Epithelial cell of esophagus (primary cell): Measurements from ENCODE around the gene GXYLT2.

Experiments used
- DNase-seq: peaks from one replicate; pipeline ENCODE4 v3.0.0; 2010; ENCODE audit warnings: low read depth
- H3K4me3 ChIP-seq: 2 replicates; pipeline ENCODE4 v1.5.1; 2011; ENCODE audit warnings: mild to moderate bottlenecking, low read length, control low read depth
- CTCF ChIP-seq: IDR thresholded peaks from 2 replicates; pipeline ENCODE4 v1.5.1; 2011; ENCODE audit warnings: low read depth, mild to moderate bottlenecking, low read length, control low read depth, inconsistent platforms; ENCODE audit not compliant: insufficient read depth; ENCODE audit errors: missing control alignments

Gene GXYLT2

GRCh38 chr3:72961752-72962151 lies 73.9 kb downstream of the GXYLT2 start:
- TF ChIP-seq CTCF: no peak
- H3K4me3 ChIP-seq: no peak overlapping the region
- DNase-seq: peak; percentile 6

DNA sequence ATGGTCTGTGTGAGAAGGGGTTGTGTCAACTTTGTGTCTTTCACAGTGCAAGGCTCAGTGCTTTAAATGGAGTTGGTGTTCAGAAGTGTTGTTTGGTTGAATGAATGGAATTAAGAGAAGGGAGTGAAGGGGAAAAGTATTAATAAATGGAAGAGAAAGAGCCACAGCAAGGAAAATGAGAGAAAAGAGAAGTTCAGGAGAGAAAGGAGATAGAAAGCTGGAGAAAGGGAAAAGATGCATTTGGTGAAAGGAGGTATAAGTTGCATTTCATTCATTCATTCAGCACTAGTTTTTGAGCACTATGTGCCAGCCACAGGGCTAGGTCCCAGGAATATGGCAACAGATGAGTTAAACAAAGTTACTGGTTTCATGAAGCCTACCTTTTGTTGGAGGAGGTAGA lies 74.5 kb downstream of the GXYLT2 start:
- H3K4me3 ChIP-seq: no peak overlapping the region
- no peak for TF ChIP-seq CTCF
- DNase-seq: no peak

DNA sequence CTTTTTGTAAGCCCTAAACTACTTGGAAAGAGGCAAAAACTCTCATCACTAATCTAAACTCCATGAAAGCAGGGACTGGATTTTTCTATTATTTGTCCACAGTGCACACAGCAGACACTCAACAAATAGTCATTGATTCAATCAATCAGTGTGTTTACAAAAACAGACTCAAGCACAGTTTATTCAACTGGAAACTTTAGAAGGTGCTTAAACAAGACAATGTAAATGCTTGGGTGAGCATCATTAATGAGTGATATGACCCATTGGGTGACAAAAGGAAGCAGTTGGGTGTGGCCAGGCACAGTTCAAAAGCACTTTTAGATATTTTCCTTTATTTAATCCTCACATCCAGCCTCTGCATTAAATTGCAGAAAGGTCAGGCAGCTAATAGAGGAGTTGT lies 76.8 kb downstream of the GXYLT2 start:
- no peak for TF ChIP-seq CTCF
- H3K4me3 ChIP-seq: no peak overlapping the region
- no peak for DNase-seq

GRCh38 chr3:72968266-72968664 lies 80.4 kb downstream of the GXYLT2 start:
- DNase-seq: no peak
- H3K4me3 ChIP-seq: no peak overlapping the region
- TF ChIP-seq CTCF: no peak

GRCh38 chr3:72969766-72970165 lies 81.9 kb downstream of the GXYLT2 start:
- DNase-seq: no peak
- TF ChIP-seq CTCF: no peak
- H3K4me3 ChIP-seq: no peak overlapping the region

DNA sequence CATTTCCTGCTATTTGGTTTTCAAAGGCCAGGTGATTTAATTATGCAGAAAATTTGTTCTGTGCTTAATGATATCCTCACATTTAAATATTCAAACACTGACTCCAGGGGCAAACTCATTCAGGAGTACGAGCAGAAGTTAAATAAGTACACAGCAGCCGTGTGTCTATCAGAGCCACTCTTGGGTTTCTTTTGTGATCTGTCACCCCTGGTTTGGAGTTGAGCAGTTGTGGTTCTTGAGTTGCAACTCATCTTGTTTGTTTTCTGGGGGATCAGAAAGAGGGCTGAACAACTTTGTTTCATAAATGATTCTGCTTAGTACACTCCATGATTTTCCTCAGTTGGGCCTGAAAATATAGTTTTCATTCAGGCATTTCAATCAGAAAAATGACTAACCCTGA lies 83.1 kb downstream of the GXYLT2 start:
- H3K4me3 ChIP-seq: no peak overlapping the region
- no peak for DNase-seq
- no peak for TF ChIP-seq CTCF

- no peak overlapping the region for H3K4me3 ChIP-seq
- TF ChIP-seq CTCF: no peak
- DNase-seq: no peak
These were observed 84.8 kb downstream of the GXYLT2 start for GRCh38 chr3:72972706-72973030.
